ENCODE data around the gene PDIA3. TPM values are rescaled to one million over a fixed set of nuclear protein-coding genes. Genes with fewer than 3 reads are reported as not detected.
"Not testable (repeated sequence)": the region's sequence is repeated elsewhere in the genome, so short reads cannot be mapped to it uniquely, and the experiment has no call there.

The PDIA3 gene
- total RNA-seq, 4 donors from 2014 or later, result 70.6 to 256 (median 101) TPM

DNA sequence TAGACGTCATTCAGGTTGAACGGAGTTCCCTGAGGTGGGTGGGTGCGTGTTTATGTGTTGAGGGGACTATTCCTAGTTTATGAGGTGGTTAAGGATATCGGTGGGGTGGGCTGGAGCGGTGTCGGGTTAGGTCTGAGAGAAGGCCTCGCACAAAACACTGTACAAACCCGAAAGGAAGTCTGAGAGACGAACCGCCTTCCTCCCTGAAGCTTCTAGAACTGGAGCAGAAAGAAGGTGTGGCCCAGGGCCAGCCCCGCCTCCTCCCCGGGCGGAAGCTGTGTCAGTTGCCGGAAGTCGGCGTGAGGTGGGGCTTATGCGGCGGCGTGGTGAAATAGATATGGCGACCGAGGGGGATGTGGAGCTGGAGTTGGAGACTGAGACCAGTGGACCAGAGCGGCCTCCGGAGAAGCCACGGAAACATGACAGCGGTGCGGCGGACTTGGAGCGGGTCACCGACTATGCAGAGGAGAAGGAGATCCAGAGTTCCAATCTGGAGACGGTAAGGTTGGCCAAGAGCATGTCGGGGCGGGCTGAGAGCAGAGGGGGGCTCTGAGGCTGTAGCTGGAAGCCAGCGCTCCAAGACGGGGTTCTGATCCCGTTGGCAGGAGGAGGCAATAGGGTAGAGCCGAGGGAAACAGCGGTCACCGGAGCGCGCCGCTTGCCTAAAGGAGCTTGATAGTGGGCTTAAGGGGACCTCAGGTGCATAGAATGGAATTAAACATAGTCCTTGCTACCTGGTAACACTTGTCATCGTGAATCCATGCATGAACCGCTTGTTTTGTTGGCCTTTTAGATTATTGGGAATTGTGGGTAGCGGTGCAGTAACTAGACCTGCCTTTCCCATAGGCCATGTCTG, 54.3 kb downstream of the PDIA3 start, which contains the start of gene HYPK:
Gene HYPK, plus strand, starts transcription at position 314 of the 856 bp plus-strand sequence. Its CDS starts 24 bp downstream, at position 338.
- Histone ChIP-seq H3K4me1 (peaks cover 28 to 56% (median 53%) of the 10 kb centered on the region in 4 donors), H3K9me3 (no peaks in the 10 kb centered on the region), H3K4me3 (peak within 1 kb of the TSS; percentile 65 to 94 (median 86)), H3K27ac (replicated peaks in 1 of 4) (peak within 1 kb of the TSS; percentile 90 to 95 (median 92)), H3K27me3 (peaks cover 0 to 4% (median 0%) of the 10 kb centered on the region in 4 donors), H3K36me3 (peaks cover 11 to 83% (median 69%) of the 10 kb centered on the region in 4 donors)
- intact Hi-C loops (cut with DNase I), result no loop called here
- WGBS, result 8% methylated on average over 44 of the region's 44 CpGs
- TF ChIP-seq POLR2A (IDR thresholded peaks at IDR 0.05; ENCODE audit: low read depth) (no peak), POLR2AphosphoS5 (IDR thresholded peaks at IDR 0.05) (peak; percentile 91 to 97), EP300 (IDR thresholded peaks at IDR 0.05) (no peak)
- TF ChIP-seq, protein P1, sequence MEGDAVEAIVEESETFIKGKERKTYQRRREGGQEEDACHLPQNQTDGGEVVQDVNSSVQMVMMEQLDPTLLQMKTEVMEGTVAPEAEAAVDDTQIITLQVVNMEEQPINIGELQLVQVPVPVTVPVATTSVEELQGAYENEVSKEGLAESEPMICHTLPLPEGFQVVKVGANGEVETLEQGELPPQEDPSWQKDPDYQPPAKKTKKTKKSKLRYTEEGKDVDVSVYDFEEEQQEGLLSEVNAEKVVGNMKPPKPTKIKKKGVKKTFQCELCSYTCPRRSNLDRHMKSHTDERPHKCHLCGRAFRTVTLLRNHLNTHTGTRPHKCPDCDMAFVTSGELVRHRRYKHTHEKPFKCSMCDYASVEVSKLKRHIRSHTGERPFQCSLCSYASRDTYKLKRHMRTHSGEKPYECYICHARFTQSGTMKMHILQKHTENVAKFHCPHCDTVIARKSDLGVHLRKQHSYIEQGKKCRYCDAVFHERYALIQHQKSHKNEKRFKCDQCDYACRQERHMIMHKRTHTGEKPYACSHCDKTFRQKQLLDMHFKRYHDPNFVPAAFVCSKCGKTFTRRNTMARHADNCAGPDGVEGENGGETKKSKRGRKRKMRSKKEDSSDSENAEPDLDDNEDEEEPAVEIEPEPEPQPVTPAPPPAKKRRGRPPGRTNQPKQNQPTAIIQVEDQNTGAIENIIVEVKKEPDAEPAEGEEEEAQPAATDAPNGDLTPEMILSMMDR (IDR thresholded peaks at IDR 0.05), result no peak
- DNase-seq (ENCODE audit: extremely low spot score), result peak; percentile 98

DNA sequence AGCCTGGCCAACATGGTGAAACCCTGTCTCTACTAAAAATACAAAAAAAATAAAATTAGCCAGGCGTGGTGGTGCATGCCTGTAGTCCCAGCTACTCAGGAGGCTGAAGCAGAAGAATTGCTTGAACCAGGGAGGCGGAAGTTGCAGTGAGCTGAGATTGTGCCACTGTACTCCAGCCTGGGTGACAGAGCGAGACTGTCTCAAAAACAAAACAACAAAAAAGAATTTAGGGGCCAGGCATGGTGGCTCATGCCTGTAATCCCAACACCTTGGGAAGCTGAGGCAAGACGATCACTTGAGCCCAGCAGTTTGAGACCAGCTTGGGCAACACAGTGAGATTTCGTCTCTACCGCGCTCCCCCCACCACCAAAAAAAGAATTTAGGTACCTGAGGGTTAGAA, 56.4 kb downstream of the PDIA3 start:
- Histone ChIP-seq H3K36me3 (peaks cover 31 to 85% (median 70%) of the 10 kb centered on the region in 4 donors), H3K27ac (replicated peaks in 1 of 4) (peak overlapping the region in 1 of 4 donors; percentile 10), H3K4me1 (peaks cover 18 to 35% (median 33%) of the 10 kb centered on the region in 4 donors)
- H3K4me3 ChIP-seq; DNase-seq (ENCODE audit: extremely low spot score); H3K9me3 ChIP-seq; intact Hi-C loops (cut with DNase I); H3K27me3 ChIP-seq: not testable (repeated sequence)
- 95% methylated on average over 7 of the region's 7 CpGs for WGBS

DNA sequence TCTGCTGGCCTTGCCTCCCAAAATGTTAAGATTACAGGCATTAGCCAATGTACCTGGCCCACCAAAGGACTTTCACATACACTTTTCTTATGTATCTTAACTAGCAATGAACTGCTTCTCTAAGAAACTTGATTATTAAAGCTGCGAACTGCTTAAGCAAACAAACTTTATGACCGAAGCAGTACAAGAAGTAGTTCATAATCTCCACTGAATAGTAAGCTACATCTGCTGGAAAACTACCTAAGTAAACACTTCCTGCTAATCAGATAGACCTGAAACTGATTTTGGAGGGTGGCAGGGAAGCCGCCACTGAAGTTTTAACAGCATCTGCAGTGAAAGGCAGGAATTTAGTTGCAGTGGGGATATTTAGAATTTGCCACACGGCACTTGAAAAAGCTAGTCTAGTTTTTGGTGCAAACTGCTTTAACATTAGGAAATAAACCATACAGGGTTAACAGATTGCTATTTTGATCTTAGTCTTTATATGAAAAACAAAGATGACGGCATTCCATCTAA, 62.3 kb downstream of the PDIA3 start:
- no peak for TF ChIP-seq EP300 (IDR thresholded peaks at IDR 0.05)
- TF ChIP-seq, protein P1 (IDR thresholded peaks at IDR 0.05), result no peak
- no peak for TF ChIP-seq POLR2A (IDR thresholded peaks at IDR 0.05; ENCODE audit: low read depth)
- no peak for TF ChIP-seq POLR2AphosphoS5 (IDR thresholded peaks at IDR 0.05)
- Histone ChIP-seq H3K4me3 (no peak overlapping the region), H3K4me1 (peaks cover 0 to 5% (median 5%) of the 10 kb centered on the region in 4 donors), H3K9me3 (no peaks in the 10 kb centered on the region), H3K27ac (replicated peaks in 1 of 4) (no peak overlapping the region), H3K36me3 (peaks cover 82 to 100% (median 98%) of the 10 kb centered on the region in 4 donors), H3K27me3 (no peaks in the 10 kb centered on the region)
- intact Hi-C loops (cut with DNase I), result no loop called here
- DNase-seq (ENCODE audit: extremely low spot score), result no peak
- WGBS, result 95% methylated on average over 5 of the region's 5 CpGs

DNA sequence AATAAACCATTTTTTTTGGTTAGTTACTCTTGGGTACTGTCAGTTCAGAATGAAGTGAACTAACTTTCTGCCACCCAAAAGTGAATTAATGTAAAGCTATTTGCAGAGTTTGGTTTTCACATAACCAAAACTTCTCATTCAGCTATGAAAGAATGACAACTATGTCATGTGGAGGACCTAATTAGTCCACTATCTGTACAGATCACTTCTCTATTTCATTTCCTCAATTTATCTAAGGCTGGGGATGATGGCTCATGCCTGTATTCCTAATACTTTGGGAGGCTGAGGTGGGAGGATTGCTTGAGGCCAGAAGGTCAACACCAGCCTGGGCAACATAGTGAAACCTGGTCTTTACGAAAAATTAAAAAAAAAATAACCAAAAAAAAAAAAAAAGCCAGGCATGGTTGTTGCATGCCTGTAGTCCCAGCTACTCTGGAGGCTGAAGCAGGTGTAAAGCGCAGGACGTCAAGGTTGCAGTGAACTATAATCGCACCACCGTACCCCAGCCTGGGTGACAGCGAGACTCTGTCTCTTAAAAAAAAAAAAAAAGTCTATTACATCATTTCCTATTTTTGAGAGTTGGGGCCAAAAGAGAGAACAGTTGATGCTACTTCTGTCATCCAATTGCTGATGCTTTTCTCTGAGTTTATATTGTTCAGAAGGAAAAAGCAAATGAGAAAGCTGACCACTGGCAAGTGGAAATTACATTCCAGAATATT, 62.9 kb downstream of the PDIA3 start:
- no peak for DNase-seq (ENCODE audit: extremely low spot score)
- peaks cover 88 to 100% (median 100%) of the 10 kb centered on the region in 4 donors for H3K36me3 ChIP-seq
- peaks cover 0 to 10% (median 6%) of the 10 kb centered on the region in 4 donors for H3K4me1 ChIP-seq
- WGBS, result 86% methylated on average over 6 of the region's 6 CpGs
- no peaks in the 10 kb centered on the region for H3K9me3 ChIP-seq
- no peak overlapping the region for H3K27ac ChIP-seq (replicated peaks in 1 of 4)
- TF ChIP-seq EP300 (IDR thresholded peaks at IDR 0.05) (no peak), POLR2AphosphoS5 (IDR thresholded peaks at IDR 0.05) (no peak), POLR2A (IDR thresholded peaks at IDR 0.05; ENCODE audit: low read depth) (no peak)
- TF ChIP-seq, protein P1 (IDR thresholded peaks at IDR 0.05), result no peak
- no peak overlapping the region for H3K4me3 ChIP-seq
- no peaks in the 10 kb centered on the region for H3K27me3 ChIP-seq
- intact Hi-C loops (cut with DNase I), result no loop called here

DNA sequence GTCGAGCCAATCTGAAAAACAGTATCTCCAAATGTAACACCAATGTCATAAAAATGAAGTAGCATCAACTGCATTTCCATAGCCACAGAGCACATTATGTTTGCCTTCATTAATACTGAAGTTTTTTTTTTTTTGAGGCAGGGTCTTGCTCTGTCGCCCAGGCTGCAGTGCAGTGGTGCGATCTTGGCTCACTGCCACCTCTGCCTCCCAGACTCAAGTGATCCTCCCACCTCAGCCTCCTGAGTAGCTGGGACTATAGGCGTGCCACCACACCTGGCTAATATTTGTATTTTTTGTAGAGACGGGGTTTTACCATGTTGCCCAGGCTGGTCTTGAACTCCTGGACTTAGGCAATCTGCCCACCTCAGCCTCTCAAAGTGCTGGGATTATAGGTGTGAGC, 68.8 kb downstream of the PDIA3 start:
- H3K27ac ChIP-seq (replicated peaks in 1 of 4); DNase-seq (ENCODE audit: extremely low spot score); intact Hi-C loops (cut with DNase I); H3K9me3 ChIP-seq; H3K4me1 ChIP-seq; H3K27me3 ChIP-seq; H3K4me3 ChIP-seq: not testable (repeated sequence)
- 93% methylated on average over 5 of the region's 5 CpGs for WGBS
- peaks cover 50 to 82% (median 77%) of the 10 kb centered on the region in 4 donors for H3K36me3 ChIP-seq
